Measurements from ENCODE around the gene R3HCC1L. TPM values are rescaled to one million over a fixed set of nuclear protein-coding genes. Genes with fewer than 3 reads are reported as not detected.

Gene R3HCC1L
- total and polyA plus RNA-seq, 2 experiments from 2014 or later = 5.2 to 12.7 TPM

DNA sequence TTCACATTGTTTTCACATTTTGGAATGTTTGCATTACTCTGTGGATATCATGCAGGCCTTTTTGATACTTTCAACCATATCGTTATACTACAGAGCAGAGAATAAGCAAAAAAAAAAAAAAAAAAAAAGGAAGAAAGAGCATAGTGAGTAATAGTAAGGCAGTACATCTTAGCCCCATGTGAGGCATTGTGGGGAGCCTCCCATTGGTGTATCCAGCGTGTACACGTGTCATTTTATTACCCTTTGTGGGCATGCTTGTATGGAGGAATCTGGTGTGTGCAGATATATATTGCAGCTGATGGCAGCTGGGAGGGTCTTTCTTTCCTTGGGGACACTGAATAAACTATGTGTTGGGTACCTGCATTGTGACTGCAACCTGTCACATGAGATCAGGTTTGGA, 19.6 kb downstream of the R3HCC1L start:
- H3K36me3 ChIP-seq (replicated peaks; ENCODE audit: insufficient read depth, low read depth) = no peaks in the 10 kb centered on the region
- no peaks in the 10 kb centered on the region for H4K20me1 ChIP-seq (ENCODE audit: insufficient read depth, poor library complexity, severe bottlenecking)
- no peaks in the 10 kb centered on the region for H3K27me3 ChIP-seq
- peaks cover 4% of the 10 kb centered on the region for H3K9me3 ChIP-seq (ENCODE audit: low read depth)
- H3K4me1 ChIP-seq (ENCODE audit: insufficient read depth) = no peaks in the 10 kb centered on the region
- H3K4me2 ChIP-seq = no peak overlapping the region
- no peaks in the 10 kb centered on the region for H3K9me2 ChIP-seq (replicated peaks; ENCODE audit: insufficient read depth)
- no peak overlapping the region for H2AFZ ChIP-seq
- H3K4me3 ChIP-seq = no peak overlapping the region
- peak overlapping the region; percentile 8 for H3K27ac ChIP-seq
- no peak for TF ChIP-seq EZH2 (IDR thresholded peaks at IDR 0.05; ENCODE audit: borderline replicate concordance)
- peaks cover 60% of the 10 kb centered on the region for H3K79me2 ChIP-seq
- WGBS (ENCODE audit: low lambda C conversion rate, missing lambda C conversion rate) = 75% methylated on average over 3 of the region's 3 CpGs
- no peak for DNase-seq (ENCODE audit: low spot score)

- Histone ChIP-seq H3K4me3 (no peak overlapping the region), H3K27me3 (no peaks in the 10 kb centered on the region), H3K4me2 (no peak overlapping the region), H3K9me2 (replicated peaks; ENCODE audit: insufficient read depth) (no peaks in the 10 kb centered on the region), H2AFZ (no peak overlapping the region), H3K36me3 (replicated peaks; ENCODE audit: insufficient read depth, low read depth) (no peaks in the 10 kb centered on the region), H3K79me2 (peaks cover 46% of the 10 kb centered on the region), H3K27ac (no peak overlapping the region), H4K20me1 (ENCODE audit: insufficient read depth, poor library complexity, severe bottlenecking) (no peaks in the 10 kb centered on the region), H3K9me3 (ENCODE audit: low read depth) (no peaks in the 10 kb centered on the region), H3K4me1 (ENCODE audit: insufficient read depth) (no peaks in the 10 kb centered on the region)
- 91% methylated on average over 1 of the region's 1 CpG for WGBS (ENCODE audit: low lambda C conversion rate, missing lambda C conversion rate)
- TF ChIP-seq, protein P1, sequence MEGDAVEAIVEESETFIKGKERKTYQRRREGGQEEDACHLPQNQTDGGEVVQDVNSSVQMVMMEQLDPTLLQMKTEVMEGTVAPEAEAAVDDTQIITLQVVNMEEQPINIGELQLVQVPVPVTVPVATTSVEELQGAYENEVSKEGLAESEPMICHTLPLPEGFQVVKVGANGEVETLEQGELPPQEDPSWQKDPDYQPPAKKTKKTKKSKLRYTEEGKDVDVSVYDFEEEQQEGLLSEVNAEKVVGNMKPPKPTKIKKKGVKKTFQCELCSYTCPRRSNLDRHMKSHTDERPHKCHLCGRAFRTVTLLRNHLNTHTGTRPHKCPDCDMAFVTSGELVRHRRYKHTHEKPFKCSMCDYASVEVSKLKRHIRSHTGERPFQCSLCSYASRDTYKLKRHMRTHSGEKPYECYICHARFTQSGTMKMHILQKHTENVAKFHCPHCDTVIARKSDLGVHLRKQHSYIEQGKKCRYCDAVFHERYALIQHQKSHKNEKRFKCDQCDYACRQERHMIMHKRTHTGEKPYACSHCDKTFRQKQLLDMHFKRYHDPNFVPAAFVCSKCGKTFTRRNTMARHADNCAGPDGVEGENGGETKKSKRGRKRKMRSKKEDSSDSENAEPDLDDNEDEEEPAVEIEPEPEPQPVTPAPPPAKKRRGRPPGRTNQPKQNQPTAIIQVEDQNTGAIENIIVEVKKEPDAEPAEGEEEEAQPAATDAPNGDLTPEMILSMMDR (IDR thresholded peaks at IDR 0.05; ENCODE audit: poor library complexity) = no peak
- TF ChIP-seq EZH2phosphoT487 (IDR thresholded peaks at IDR 0.05; ENCODE audit: low read depth, severe bottlenecking, unreplicated experiment) (no peak), EZH2 (IDR thresholded peaks at IDR 0.05; ENCODE audit: borderline replicate concordance) (no peak)
- no peak for DNase-seq (ENCODE audit: low spot score)
Observed at GRCh38 chr10:98158576-98158975, 24.1 kb downstream of the R3HCC1L start.

- Histone ChIP-seq H3K27me3 (no peaks in the 10 kb centered on the region), H3K4me2 (no peak overlapping the region), H3K9me3 (ENCODE audit: low read depth) (no peaks in the 10 kb centered on the region), H3K79me2 (peaks cover 14% of the 10 kb centered on the region), H4K20me1 (ENCODE audit: insufficient read depth, poor library complexity, severe bottlenecking) (no peaks in the 10 kb centered on the region), H3K4me3 (no peak overlapping the region), H3K27ac (no peak overlapping the region), H3K9me2 (replicated peaks; ENCODE audit: insufficient read depth) (no peaks in the 10 kb centered on the region), H2AFZ (no peak overlapping the region), H3K4me1 (ENCODE audit: insufficient read depth) (no peaks in the 10 kb centered on the region), H3K36me3 (replicated peaks; ENCODE audit: insufficient read depth, low read depth) (no peaks in the 10 kb centered on the region)
- no peak for DNase-seq (ENCODE audit: low spot score)
- 95% methylated on average over 5 of the region's 5 CpGs for WGBS (ENCODE audit: low lambda C conversion rate, missing lambda C conversion rate)
- TF ChIP-seq, protein P1 (IDR thresholded peaks at IDR 0.05; ENCODE audit: poor library complexity) = no peak
- no peak for TF ChIP-seq EZH2phosphoT487 (IDR thresholded peaks at IDR 0.05; ENCODE audit: low read depth, severe bottlenecking, unreplicated experiment)
- no peak for TF ChIP-seq EZH2 (IDR thresholded peaks at IDR 0.05; ENCODE audit: borderline replicate concordance)
Observed at GRCh38 chr10:98163941-98164340, 29.5 kb downstream of the R3HCC1L start.

GRCh38 chr10:98167191-98167590, 32.7 kb downstream of the R3HCC1L start:
- DNase-seq (ENCODE audit: low spot score) = no peak
- Histone ChIP-seq H3K9me3 (ENCODE audit: low read depth) (no peaks in the 10 kb centered on the region), H3K4me3 (no peak overlapping the region), H3K4me2 (no peak overlapping the region), H3K27ac (no peak overlapping the region), H2AFZ (no peak overlapping the region), H3K79me2 (peaks cover 2% of the 10 kb centered on the region), H4K20me1 (ENCODE audit: insufficient read depth, poor library complexity, severe bottlenecking) (peaks cover 3% of the 10 kb centered on the region), H3K36me3 (replicated peaks; ENCODE audit: insufficient read depth, low read depth) (no peaks in the 10 kb centered on the region), H3K27me3 (no peaks in the 10 kb centered on the region), H3K9me2 (replicated peaks; ENCODE audit: insufficient read depth) (no peaks in the 10 kb centered on the region), H3K4me1 (ENCODE audit: insufficient read depth) (no peaks in the 10 kb centered on the region)
- TF ChIP-seq EZH2phosphoT487 (IDR thresholded peaks at IDR 0.05; ENCODE audit: low read depth, severe bottlenecking, unreplicated experiment) = no peak
- TF ChIP-seq EZH2 (IDR thresholded peaks at IDR 0.05; ENCODE audit: borderline replicate concordance) = no peak
- TF ChIP-seq, protein P1 (IDR thresholded peaks at IDR 0.05; ENCODE audit: poor library complexity) = no peak
- 74% methylated on average over 2 of the region's 2 CpGs for WGBS (ENCODE audit: low lambda C conversion rate, missing lambda C conversion rate)
